A673 (cell line): ENCODE results near the gene COL4A3. TPM values are rescaled to one million over a fixed set of nuclear protein-coding genes. Genes with fewer than 3 reads are reported as not detected.

Experiments used
- BruUV-seq: library from RNA; stranded (reverse); fragments of 400-500 nt; replicated peaks from 2 replicates; lab custom pipeline; 2021; lab: Mats Ljungman, UMichigan
- CTCF ChIA-PET: fragments of 300-600 bp; sonication (Branson Sonifier 250); formaldehyde crosslinking; loops from one replicate; lab custom pipeline; 2022; ENCODE audit warnings: antibody characterized with exemption; lab: Charles Lee
- POLR2A ChIA-PET: fragments of 300-600 bp; sonication (Branson Sonifier 250); formaldehyde crosslinking; loops from one replicate; lab custom pipeline; 2022; ENCODE audit warnings: antibody characterized with exemption; ENCODE audit not compliant: low non-redundant PET; lab: Charles Lee
- DNase-seq: peaks from one replicate; pipeline ENCODE4 v3.0.0-alpha.2; 2015; ENCODE audit warnings: low spot score
- H3K27ac ChIP-seq: fragments of 200-600 bp; sonication (generic); 2 replicates; pipeline ENCODE4 v1.5.1; 2016; ENCODE audit warnings: mixed run types, low read depth, mild to moderate bottlenecking, mixed read lengths, antibody characterized with exemption, low read length; ENCODE audit not compliant: poor library complexity, severe bottlenecking
- H3K27me3 ChIP-seq: fragments of 200-600 bp; sonication (generic); replicated peaks from 2 replicates; pipeline ENCODE4 v1.6.1; 2017; ENCODE audit warnings: mixed run types, low read depth, mild to moderate bottlenecking, mixed read lengths, antibody characterized with exemption, low read length; ENCODE audit not compliant: insufficient read depth, poor library complexity
- H3K36me3 ChIP-seq: fragments of 200-600 bp; sonication (generic); 2 replicates; pipeline ENCODE4 v1.6.1; 2016; ENCODE audit warnings: mixed run types, mild to moderate bottlenecking, mixed read lengths, antibody characterized with exemption, low read length; ENCODE audit not compliant: insufficient read depth, poor library complexity, severe bottlenecking
- H3K4me1 ChIP-seq: fragments of 200-600 bp; sonication (generic); 2 replicates; pipeline ENCODE4 v1.6.1; 2017; ENCODE audit warnings: mixed run types, mild to moderate bottlenecking, mixed read lengths, antibody characterized with exemption, low read length; ENCODE audit not compliant: insufficient read depth, poor library complexity, severe bottlenecking
- H3K4me3 ChIP-seq: fragments of 200-600 bp; sonication (generic); 2 replicates; pipeline ENCODE4 v1.5.1; 2016; ENCODE audit warnings: low read depth, mixed run types, mild to moderate bottlenecking, mixed read lengths, low read length; ENCODE audit not compliant: poor library complexity, severe bottlenecking
- H3K9me3 ChIP-seq: fragments of 200-600 bp; sonication (generic); 2 replicates; pipeline ENCODE4 v1.6.1; 2016; ENCODE audit warnings: mixed run types, low read depth, mild to moderate bottlenecking, mixed read lengths, antibody characterized with exemption, low read length; ENCODE audit not compliant: poor library complexity, severe bottlenecking
- CTCF ChIP-seq: fragments of 300-800, 200-600 bp; sonication (generic); conservative IDR thresholded peaks from 2 replicates; pipeline ENCODE4 v1.5.1; 2017; ENCODE audit warnings: low read depth, mild to moderate bottlenecking, antibody characterized with exemption, low read length, moderate library complexity, mixed read lengths
- EZH2 ChIP-seq: fragments of 200-600 bp; sonication (generic); IDR thresholded peaks from 2 replicates; pipeline ENCODE4 v1.6.1; 2017; ENCODE audit warnings: borderline replicate concordance, low read depth, mild to moderate bottlenecking, mixed read lengths, antibody characterized with exemption, low read length; ENCODE audit not compliant: poor library complexity, severe bottlenecking
- intact Hi-C: fragments of 100-400 bp; cut with micrococcal nuclease; formaldehyde crosslinking; loops from one replicate; pipeline ENCODE4 v1.10.0; 2022; ENCODE audit not compliant: unreplicated experiment
- total RNA-seq: library from RNA; stranded (reverse); gene quantifications from 2 replicates; pipeline ENCODE4 v1.2.3, GENCODE V29; 2021

The COL4A3 gene
- total RNA-seq, 1 experiment from 2014 or later, result not detected

GRCh38 chr2:227260041-227260440, 95.6 kb downstream of the COL4A3 start:
- no peak for DNase-seq
- TF ChIP-seq EZH2 (no peak), CTCF (no peak)
- Histone ChIP-seq H3K27ac (no peak overlapping the region), H3K4me3 (no peak overlapping the region), H3K27me3 (no peaks in the 10 kb centered on the region), H3K36me3 (no peaks in the 10 kb centered on the region), H3K4me1 (no peaks in the 10 kb centered on the region), H3K9me3 (no peaks in the 10 kb centered on the region)
- POLR2A ChIA-PET, result no interaction called here
- BruUV-seq, result no TSS peak
- intact Hi-C loops, result no loop called here
- CTCF ChIA-PET, result no interaction called here

GRCh38 chr2:227267410-227268115, 103.1 kb downstream of the COL4A3 start:
- H3K36me3 ChIP-seq, result no peaks in the 10 kb centered on the region
- ChIA-PET CTCF (no interaction called here), POLR2A (no interaction called here)
- H3K9me3 ChIP-seq, result no peaks in the 10 kb centered on the region
- intact Hi-C loops, result no loop called here
- H3K27me3 ChIP-seq, result no peaks in the 10 kb centered on the region
- no peak overlapping the region for H3K4me3 ChIP-seq
- H3K27ac ChIP-seq, result no peak overlapping the region
- no peaks in the 10 kb centered on the region for H3K4me1 ChIP-seq
- DNase-seq, result no peak
- TF ChIP-seq EZH2 (no peak), CTCF (no peak)
- no TSS peak for BruUV-seq

GRCh38 chr2:227280895-227281294, 116.5 kb downstream of the COL4A3 start:
- H3K4me1 ChIP-seq, result no peaks in the 10 kb centered on the region
- ChIA-PET CTCF (interaction anchor here (1.5 kb wide), 1 partner anchor 42 kb away, joined by 4 read pairs; no protein-coding TSS in a partner anchor), POLR2A (no interaction called here)
- H3K4me3 ChIP-seq, result no peak overlapping the region
- BruUV-seq, result no TSS peak
- TF ChIP-seq CTCF (no peak), EZH2 (no peak)
- H3K27me3 ChIP-seq, result no peaks in the 10 kb centered on the region
- no peaks in the 10 kb centered on the region for H3K36me3 ChIP-seq
- intact Hi-C loops, result no loop called here
- H3K9me3 ChIP-seq, result no peaks in the 10 kb centered on the region
- no peak for DNase-seq
- no peak overlapping the region for H3K27ac ChIP-seq
